ENCODE measurements around the gene TOLLIP.
"Not testable (repeated sequence)": the region's sequence is repeated elsewhere in the genome, so short reads cannot be mapped to it uniquely, and the experiment has no call there.

TOLLIP gene

DNA sequence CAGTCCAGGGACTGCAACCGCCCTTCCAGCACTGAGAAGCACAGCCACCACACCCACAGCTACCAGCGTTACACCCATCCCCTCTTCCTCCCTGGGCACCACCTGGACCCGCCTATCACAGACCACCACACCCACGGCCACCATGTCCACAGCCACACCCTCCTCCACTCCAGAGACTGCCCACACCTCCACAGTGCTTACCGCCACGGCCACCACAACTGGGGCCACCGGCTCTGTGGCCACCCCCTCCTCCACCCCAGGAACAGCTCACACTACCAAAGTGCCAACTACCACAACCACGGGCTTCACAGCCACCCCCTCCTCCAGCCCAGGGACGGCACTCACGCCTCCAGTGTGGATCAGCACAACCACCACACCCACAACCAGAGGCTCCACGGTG lies 66.7 kb downstream of the TOLLIP start:
- DNase-seq, result not testable (repeated sequence)

DNA sequence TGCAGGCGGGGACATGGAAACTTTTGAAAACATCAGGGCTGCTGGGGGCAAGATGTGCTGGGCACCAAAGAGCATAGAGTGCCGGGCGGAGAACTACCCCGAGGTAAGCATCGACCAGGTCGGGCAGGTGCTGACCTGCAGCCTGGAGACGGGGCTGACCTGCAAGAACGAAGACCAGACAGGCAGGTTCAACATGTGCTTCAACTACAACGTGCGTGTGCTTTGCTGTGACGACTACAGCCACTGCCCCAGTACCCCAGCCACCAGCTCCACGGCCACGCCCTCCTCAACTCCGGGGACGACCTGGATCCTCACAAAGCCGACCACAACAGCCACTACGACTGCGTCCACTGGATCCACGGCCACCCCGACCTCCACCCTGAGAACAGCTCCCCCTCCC lies 67.1 kb downstream of the TOLLIP start:
- no peak for DNase-seq

DNA sequence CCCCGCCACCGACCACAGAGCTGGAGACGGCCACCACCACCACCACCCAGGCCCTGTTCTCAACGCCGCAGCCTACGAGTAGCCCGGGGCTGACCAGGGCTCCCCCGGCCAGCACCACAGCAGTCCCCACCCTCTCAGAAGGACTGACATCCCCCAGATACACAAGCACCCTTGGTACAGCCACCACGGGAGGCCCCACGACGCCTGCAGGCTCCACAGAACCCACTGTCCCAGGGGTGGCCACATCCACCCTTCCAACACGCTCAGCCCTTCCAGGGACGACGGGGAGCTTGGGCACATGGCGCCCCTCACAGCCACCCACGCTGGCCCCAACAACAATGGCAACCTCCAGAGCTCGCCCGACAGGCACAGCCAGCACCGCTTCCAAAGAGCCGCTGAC lies 67.7 kb downstream of the TOLLIP start:
- DNase-seq, result no peak

DNA sequence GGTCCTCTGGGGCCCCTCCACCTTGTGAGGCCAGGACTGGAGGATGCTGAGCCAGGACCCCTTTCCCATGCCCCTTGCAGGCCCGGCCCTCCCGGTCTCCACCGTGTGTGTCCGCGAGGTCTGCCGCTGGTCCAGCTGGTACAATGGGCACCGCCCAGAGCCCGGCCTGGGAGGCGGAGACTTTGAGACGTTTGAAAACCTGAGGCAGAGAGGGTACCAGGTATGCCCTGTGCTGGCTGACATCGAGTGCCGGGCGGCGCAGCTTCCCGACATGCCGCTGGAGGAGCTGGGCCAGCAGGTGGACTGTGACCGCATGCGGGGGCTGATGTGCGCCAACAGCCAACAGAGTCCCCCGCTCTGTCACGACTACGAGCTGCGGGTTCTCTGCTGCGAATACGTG lies 68.7 kb downstream of the TOLLIP start:
- DNase-seq, result no peak

GRCh38 chr11:1239596-1240205 lies 69.7 kb downstream of the TOLLIP start:
- no peak for DNase-seq

GRCh38 chr11:1238767-1239595 lies 70.5 kb downstream of the TOLLIP start:
- no peak for DNase-seq

- DNase-seq, result no peak
Measured at GRCh38 chr11:1237851-1238250, 71.6 kb downstream of the TOLLIP start.

GRCh38 chr11:1237128-1237580 lies 72.3 kb downstream of the TOLLIP start:
- no peak for DNase-seq

GRCh38 chr11:1236316-1237127 lies 72.9 kb downstream of the TOLLIP start:
- DNase-seq, result no peak

DNA sequence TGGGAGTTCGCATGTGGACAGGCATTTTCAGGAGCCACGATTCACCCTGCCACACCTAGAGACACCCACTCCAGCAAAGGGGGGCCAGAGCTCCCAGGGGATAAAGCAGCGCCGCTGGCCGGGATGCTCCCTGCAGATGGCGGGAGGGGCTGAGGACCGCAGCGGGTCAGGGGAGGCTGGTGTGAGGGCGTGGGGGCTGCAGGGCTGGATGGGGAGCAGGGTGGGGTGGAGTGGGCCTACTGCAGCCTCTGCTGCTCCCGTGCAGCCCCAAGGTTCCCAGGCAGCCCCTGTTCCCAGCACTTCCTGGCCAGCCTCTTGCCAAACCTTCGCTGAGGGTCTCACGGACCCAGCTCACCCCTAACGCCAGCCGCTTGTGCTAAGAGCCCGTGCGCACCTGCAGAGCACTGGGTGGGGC lies 73.5 kb downstream of the TOLLIP start:
- DNase-seq, result no peak

DNA sequence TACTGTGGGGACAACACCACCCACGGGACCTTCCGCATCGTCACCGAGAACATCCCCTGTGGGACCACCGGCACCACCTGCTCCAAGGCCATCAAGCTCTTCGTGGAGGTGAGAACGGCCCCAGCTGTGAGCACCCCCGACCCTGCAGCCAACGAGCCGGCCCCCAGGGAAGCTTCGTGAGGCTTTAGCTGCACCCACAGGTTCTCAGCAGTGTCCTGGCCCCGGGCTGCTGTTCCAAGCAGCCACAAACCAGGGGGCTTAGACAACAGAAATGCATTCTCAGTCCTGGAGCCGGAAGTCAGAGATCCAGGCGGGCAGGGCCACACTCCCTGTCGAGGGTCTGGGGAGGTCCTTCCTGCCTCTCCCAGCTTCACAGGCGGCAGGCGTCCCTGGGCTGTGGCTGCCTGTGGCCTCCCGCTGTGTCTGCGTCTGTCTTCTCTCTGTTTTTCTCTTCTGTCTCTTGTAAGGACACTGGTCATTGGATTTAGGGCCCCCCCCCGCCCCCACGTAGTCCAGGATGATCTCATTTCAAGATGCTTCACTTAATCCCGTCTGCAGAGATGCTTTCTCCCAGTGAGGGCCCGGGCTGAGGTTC lies 74.0 kb downstream of the TOLLIP start:
- no peak for DNase-seq

DNA sequence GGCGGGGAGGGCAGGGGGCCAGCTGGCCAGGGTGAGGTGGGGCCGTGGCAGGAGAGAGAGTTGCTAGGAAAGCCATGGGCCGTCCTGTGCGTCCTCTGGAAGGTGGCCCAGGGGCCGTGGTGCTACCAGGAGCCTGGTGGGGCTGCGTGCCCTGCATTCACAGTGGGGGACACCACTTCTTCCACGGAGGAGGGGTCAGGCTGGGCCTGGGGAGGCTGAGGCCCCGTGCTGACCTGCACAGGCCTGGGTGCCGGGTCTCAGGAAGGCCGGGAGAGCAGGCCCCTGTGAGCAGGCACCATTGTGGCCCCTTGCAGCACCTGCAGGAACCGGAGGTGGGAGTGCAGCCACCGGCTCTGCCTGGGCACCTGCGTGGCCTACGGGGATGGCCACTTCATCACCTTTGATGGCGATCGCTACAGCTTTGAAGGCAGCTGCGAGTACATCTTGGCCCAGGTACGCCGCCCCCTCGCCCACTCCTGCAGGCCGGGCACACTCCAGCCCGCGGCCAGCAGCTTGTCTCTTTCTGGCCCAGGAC lies 74.6 kb downstream of the TOLLIP start:
- DNase-seq, result no peak

DNA sequence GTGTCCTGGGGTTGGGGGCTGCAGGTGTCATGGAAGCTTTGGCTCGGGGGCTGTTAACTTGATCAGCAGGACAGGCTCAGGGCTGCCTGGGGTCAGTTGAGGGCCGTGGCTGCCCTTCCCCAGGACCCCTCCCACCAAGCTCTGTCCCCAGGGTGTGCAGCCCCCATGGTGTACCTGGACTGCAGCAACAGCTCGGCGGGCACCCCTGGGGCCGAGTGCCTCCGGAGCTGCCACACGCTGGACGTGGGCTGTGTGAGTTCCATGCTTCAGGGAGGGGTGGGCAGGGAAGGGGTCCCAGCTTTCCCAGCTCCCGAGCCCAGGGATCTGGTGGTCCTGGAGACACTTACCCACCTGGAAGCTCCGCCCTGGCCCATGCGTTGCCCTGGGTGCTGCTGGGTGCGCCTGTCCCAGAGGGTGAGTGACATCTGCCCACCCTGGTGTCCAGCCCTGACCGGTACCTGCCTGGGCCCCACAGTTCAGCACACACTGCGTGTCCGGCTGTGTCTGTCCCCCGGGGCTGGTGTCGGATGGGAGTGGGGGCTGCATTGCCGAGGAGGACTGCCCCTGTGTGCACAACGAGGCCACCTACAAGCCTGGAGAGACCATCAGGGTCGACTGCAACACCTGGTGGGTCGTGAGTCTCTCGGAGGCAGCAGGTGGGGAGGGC lies 75.2 kb downstream of the TOLLIP start:
- no peak for DNase-seq

DNA sequence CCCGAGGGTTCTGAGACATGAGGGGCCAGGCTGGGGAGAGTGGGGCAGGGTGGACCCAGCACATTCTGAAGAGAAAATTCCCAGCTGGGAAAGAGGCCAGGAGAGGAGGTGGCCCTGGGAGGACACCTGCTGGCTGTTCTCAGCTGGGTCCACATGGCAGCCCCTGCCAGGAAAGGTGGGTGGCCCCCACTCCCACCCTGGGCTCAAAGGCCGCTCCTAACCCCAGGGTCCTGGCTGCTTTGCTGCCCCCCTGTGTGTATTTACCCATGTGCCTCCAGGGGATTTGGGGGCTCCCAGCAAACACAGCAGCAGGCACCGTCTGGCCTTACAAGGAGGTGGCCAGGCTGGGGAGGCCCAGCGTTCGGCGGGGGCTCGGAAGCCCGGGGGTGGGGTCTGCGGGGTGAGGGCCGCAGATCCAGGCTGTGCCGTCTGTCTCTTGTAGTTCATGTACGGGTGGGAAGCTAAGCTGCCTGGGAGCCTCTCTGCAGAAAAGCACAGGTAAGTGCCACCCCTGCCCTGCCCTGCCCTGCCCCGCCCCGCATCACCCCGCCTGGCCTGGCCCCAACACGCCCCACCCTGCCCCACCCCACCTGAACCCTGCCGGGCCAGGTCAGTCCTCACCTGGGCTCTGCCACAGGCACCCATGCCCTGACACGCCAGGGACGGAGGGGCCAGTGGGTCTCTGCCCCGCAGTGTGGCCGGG lies 75.9 kb downstream of the TOLLIP start:
- no peak for DNase-seq

DNA sequence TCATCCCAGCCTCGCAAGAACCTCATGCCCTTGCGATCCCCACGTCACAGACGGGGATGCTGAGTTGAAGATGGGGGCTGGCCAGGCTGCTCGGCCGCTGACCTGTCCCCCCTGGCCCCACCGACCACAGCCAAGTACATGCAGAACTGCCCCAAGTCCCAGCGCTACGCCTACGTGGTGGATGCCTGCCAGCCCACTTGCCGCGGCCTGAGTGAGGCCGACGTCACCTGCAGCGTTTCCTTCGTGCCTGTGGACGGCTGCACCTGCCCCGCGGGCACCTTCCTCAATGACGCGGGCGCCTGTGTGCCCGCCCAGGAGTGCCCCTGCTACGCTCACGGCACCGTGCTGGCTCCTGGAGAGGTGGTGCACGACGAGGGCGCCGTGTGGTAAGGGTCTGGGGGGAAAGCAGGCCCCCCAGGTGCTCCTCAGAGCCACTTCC lies 76.5 kb downstream of the TOLLIP start:
- DNase-seq, result no peak

DNA sequence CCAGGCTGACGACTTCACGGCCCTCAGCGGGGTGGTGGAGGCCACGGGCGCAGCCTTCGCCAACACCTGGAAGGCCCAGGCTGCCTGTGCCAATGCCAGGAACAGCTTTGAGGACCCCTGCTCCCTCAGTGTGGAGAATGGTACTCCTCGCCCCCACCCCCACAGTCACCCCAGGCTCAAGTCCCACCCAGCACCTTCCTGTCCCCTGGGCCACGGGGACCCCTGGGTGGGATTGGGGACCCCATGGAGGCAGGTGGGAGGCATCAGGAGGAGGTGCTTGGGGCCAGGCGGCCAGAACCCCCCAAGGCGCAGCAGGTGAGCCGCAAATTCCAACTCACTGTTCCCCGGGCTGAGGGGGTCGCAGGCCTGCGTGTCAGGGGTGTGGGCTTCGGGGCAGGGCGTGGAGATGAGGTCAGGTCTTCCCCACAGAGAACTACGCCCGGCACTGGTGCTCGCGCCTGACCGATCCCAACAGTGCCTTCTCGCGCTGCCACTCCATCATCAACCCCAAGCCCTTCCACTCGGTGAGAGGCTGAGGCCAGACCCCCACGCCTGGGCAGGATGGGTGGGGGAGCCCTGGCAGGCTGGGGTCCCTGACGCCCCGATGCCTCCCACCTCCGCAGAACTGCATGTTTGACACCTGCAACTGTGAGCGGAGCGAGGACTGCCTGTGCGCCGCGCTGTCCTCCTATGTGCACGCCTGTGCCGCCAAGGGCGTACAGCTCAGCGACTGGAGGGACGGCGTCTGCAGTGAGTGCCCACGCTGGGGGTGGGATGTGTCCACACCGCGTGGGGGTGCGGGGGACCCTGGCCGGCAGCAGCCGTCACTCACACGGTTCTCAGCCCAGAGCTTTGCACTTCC lies 77.2 kb downstream of the TOLLIP start:
- DNase-seq, result no peak

DNA sequence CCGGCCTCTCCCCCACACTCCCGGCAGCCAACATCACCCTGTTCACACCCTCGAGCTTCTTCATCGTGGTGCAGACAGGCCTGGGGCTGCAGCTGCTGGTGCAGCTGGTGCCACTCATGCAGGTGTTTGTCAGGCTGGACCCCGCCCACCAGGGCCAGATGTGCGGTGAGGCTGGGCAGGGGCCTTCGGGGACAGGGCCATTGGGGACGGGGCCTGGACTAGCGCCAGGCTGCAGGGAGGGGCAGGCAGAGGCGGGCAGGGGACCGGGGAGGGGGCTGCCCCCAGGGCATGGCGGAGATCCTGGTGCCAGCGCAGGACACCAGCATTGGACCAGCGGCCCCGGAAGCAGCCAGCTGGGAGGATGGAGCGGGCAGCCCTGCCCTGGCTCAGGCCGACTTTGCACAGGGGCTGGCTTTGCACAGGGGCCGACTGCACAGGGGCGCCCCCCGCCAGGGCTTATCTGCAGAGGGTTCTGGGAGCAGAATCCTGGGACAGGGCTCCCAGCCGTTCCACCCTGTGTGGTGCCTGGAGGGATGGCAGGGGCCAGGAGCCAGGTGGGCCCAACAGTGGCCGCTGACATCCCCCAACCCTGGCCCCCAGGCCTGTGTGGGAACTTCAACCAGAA lies 77.9 kb downstream of the TOLLIP start:
- DNase-seq, result no peak

DNA sequence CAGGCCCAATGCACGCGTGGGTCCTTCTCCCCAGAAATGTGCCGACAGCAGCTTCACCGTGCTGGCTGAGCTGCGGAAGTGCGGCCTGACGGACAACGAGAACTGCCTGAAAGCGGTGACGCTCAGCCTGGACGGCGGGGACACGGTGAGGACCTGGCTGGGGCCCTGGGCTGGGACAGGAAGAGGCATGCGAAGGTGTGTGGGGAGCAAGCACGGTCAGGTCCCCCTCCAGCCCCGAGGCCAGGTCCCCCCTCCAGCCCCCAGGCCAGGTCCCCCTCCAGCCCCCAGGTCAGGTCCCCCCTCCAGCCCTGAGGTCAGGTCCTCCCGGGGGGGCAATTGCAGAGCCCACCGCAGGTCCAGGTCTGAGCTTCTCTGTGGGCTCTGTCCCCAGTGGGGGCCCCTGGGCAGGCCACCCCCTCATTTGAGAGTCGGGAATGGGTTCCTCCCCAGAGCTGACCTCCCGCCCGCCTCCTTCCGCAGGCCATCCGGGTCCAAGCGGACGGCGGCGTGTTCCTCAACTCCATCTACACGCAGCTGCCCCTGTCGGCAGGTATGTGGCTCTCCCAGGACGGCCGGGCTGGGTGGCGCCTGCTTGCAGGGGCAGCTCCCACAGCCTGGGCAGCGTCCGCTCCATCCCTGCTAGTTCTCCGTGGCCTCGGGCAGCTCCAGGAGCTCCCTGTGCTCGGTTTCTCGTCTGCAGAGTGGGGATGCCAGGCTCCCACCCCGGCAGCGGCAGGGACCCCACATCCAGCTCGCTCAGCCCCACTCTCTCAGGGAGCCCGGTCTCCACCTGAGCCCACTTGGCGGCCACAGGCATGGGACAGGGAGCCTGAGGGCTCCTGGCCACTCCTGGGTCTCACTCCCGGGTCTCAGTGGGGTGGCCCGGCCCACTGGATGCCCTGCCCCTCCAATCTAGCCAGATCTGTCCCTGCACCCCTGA lies 78.7 kb downstream of the TOLLIP start:
- no peak for DNase-seq

GRCh38 chr11:1230121-1230455 lies 79.3 kb downstream of the TOLLIP start:
- DNase-seq, result no peak
